ENCODE results near the gene VAV2. TPM values are rescaled to one million over a fixed set of nuclear protein-coding genes. Genes with fewer than 3 reads are reported as not detected.

Gene VAV2
- total RNA-seq, 1 experiment from 2014 or later, result 30.7 TPM

DNA sequence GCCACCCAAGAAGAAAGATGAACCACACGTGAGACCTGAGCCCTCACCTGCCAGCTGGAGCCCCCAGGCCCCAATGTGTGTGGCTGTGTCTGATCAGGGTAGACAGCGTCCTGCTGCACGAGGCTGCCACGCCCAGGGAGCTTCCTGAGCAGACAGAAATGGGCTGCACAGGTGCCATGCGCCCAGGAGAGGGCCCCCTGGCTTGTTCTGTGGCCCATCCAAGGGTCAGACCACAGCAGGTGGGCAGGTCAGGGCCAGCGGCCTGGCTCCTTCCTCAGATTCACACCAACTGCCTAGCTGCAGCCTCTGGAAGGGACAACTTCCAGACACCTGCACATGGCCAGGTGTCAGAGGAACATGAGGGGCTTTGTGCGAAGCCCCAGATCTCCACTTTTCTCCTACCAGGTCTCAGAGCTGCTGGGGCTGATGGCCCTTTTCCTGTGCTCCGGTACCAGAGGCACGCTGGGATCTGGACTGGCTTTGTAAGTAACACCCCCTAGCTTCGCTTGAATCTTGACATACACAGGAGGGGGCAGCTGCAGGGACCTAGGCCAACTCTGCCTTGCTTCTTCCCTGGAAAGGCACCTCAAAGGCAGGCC, 264.7 kb downstream of the VAV2 start:
- CTCF ChIA-PET, result interaction anchor here (0.6 to 1.2 kb wide), 3 partner anchors 198 to 298 kb away, joined by 3 to 7 read pairs (median 3); partner anchors contain the start of gene BRD3OS
- Mint-ChIP-seq H3K36me3 (ENCODE audit: insufficient read depth, unreplicated experiment) (no peaks in the 10 kb centered on the region), H3K27ac (ENCODE audit: unreplicated experiment) (no peak overlapping the region), H3K27me3 (ENCODE audit: unreplicated experiment) (peaks cover 77% of the 10 kb centered on the region), H3K9me3 (ENCODE audit: low read depth, unreplicated experiment) (no peaks in the 10 kb centered on the region), H3K4me3 (ENCODE audit: low read depth, unreplicated experiment) (no peak overlapping the region), H3K4me1 (ENCODE audit: low read depth, unreplicated experiment) (no peaks in the 10 kb centered on the region)
- intact Hi-C loops (cut with micrococcal nuclease; ENCODE audit: unreplicated experiment), result loop anchor here (5.0 kb wide), 1 partner anchor 195 kb away; the partner anchor contains the start of gene ADAMTSL2
- DNase-seq, result no peak
- no peak for TF ChIP-seq CTCF (IDR thresholded peaks at IDR 0.05; ENCODE audit: unreplicated experiment)
- BruUV-seq (replicated peaks), result no TSS peak

DNA sequence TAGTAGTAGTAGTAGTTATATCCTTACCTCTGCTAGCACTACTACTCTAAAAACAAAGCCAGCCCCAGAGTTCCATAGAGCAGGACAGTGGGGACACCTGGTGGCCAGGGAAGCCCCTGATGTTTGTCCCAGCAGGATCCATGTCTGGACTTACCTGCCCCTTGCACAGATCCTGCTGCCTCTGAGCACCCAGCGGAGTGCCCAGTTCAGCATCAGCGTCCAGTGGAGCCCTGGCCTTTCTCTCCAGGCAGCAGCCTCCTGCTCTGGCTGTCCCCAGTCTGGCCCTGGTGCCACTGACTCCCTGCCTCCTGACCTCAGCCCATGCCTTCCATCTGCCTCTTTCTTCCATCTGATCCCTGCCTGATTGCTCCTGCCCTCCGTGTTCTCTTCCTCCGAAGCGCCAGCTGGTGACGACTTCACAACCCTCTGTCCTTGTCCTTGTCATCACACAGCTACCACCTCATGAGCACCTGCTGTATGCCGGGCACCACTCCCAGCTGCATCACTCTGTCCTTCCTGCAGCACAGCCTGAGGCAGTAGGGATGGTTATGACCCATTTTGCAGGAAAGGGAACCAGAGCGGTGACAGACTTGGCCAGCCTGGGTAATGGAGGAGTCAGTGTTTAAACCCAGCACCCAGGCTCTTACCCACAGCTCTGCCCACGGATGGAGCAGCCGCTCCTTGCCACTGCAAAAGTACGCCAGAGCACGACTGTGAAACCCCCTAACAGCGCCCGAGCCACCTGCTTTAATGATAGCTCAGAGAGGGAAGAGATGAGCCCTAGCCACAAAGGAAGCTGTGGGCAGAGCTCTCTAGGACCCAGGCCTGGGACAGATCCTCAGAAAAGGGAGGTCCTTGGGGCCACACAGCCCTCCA, 265.5 kb downstream of the VAV2 start:
- Mint-ChIP-seq H3K27ac (ENCODE audit: unreplicated experiment) (no peak overlapping the region), H3K36me3 (ENCODE audit: insufficient read depth, unreplicated experiment) (no peaks in the 10 kb centered on the region), H3K4me3 (ENCODE audit: low read depth, unreplicated experiment) (no peak overlapping the region), H3K9me3 (ENCODE audit: low read depth, unreplicated experiment) (no peaks in the 10 kb centered on the region), H3K27me3 (ENCODE audit: unreplicated experiment) (peaks cover 83% of the 10 kb centered on the region), H3K4me1 (ENCODE audit: low read depth, unreplicated experiment) (no peaks in the 10 kb centered on the region)
- CTCF ChIA-PET, result interaction anchor here (0.6 to 1.2 kb wide), 3 partner anchors 197 to 298 kb away, joined by 3 to 7 read pairs (median 3); partner anchors contain the start of gene BRD3OS
- peak; percentile 67 for DNase-seq
- no TSS peak for BruUV-seq (replicated peaks)
- intact Hi-C loops (cut with micrococcal nuclease; ENCODE audit: unreplicated experiment), result loop anchor here (5.0 kb wide), 1 partner anchor 194 kb away; the partner anchor contains the start of gene ADAMTSL2
- peak; percentile 46 for TF ChIP-seq CTCF (IDR thresholded peaks at IDR 0.05; ENCODE audit: unreplicated experiment)

DNA sequence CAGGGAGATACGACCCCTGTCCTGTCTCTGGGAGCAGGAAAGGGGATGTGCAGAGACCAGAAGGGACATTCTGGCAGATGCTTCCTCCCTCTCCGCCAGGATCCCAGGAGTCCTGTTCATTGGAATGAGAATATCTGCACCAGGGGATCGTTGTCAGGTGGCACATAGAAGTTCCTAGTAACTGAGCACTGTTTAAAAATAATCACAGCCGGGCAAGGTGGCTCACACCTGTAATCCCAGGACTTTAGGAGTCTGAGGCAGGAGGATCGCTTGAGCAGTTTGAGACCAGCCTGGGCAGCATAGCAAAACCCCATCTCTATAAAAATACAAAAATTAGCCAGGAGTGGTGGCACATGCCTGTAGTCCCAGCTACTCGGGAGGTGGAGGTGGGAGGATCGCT, 266.2 kb downstream of the VAV2 start:
- no peak for TF ChIP-seq CTCF (IDR thresholded peaks at IDR 0.05; ENCODE audit: unreplicated experiment)
- no peak for DNase-seq
- H3K4me3 Mint-ChIP-seq (ENCODE audit: low read depth, unreplicated experiment), result no peak overlapping the region
- CTCF ChIA-PET, result no interaction called here
- peaks cover 90% of the 10 kb centered on the region for H3K27me3 Mint-ChIP-seq (ENCODE audit: unreplicated experiment)
- H3K9me3 Mint-ChIP-seq (ENCODE audit: low read depth, unreplicated experiment), result no peaks in the 10 kb centered on the region
- intact Hi-C loops (cut with micrococcal nuclease; ENCODE audit: unreplicated experiment), result loop anchor here (5.0 kb wide), 1 partner anchor 194 kb away; the partner anchor contains the start of gene ADAMTSL2
- H3K27ac Mint-ChIP-seq (ENCODE audit: unreplicated experiment), result no peak overlapping the region
- BruUV-seq (replicated peaks), result no TSS peak
- no peaks in the 10 kb centered on the region for H3K36me3 Mint-ChIP-seq (ENCODE audit: insufficient read depth, unreplicated experiment)
- no peaks in the 10 kb centered on the region for H3K4me1 Mint-ChIP-seq (ENCODE audit: low read depth, unreplicated experiment)

- no peaks in the 10 kb centered on the region for H3K9me3 Mint-ChIP-seq (ENCODE audit: low read depth, unreplicated experiment)
- CTCF ChIA-PET, result no interaction called here
- H3K27me3 Mint-ChIP-seq (ENCODE audit: unreplicated experiment), result peaks cover 86% of the 10 kb centered on the region
- H3K4me1 Mint-ChIP-seq (ENCODE audit: low read depth, unreplicated experiment), result peaks cover 8% of the 10 kb centered on the region
- intact Hi-C loops (cut with micrococcal nuclease; ENCODE audit: unreplicated experiment), result no loop called here
- BruUV-seq (replicated peaks), result no TSS peak
- peaks cover 3% of the 10 kb centered on the region for H3K36me3 Mint-ChIP-seq (ENCODE audit: insufficient read depth, unreplicated experiment)
- DNase-seq, result no peak
- H3K4me3 Mint-ChIP-seq (ENCODE audit: low read depth, unreplicated experiment), result no peak overlapping the region
- no peak overlapping the region for H3K27ac Mint-ChIP-seq (ENCODE audit: unreplicated experiment)
- no peak for TF ChIP-seq CTCF (IDR thresholded peaks at IDR 0.05; ENCODE audit: unreplicated experiment)
Measured at GRCh38 chr9:133718563-133719315, 273.4 kb downstream of the VAV2 start.

Data from Calu3 (cell line).